CD14-positive monocyte (primary cell): ENCODE data around the gene MED29. TPM values are rescaled to one million over a fixed set of nuclear protein-coding genes. Genes with fewer than 3 reads are reported as not detected.
A peak's percentile ranks its signal among the peaks of the same experiment; 100 is the strongest.

Experiments used
- DNase-seq, 3 donors: peaks; one replicate each; pipeline ENCODE4 v3.0.0-alpha.2; 2011 to 2022
- H2AFZ ChIP-seq: 2 replicates; pipeline ENCODE4 v1.6.0; 2012; ENCODE audit warnings: mild to moderate bottlenecking, low read depth, low read length, inconsistent platforms; ENCODE audit not compliant: insufficient read depth, poor library complexity, severe bottlenecking
- H3K27ac ChIP-seq, 2 donors: 1 replicate in 1 of 2; 2 replicates in 1 of 2; pipeline ENCODE4 v1.5.1; 2012 to 2013; ENCODE audit warnings: low read length in 2 of 2, control low read depth in 1 of 2, inconsistent platforms in 1 of 2, low read depth in 1 of 2, mild to moderate bottlenecking in 1 of 2
- H3K27me3 ChIP-seq, 2 donors: one replicate each; pipeline versions ENCODE4 v1.6.0 to v1.6.1; 2011 to 2013; ENCODE audit warnings: low read length in 2 of 2; ENCODE audit not compliant: control insufficient read depth in 2 of 2, insufficient read depth in 2 of 2
- H3K36me3 ChIP-seq, 2 donors: replicated peaks in 1 of 2; 1 replicate in 1 of 2; 2 replicates in 1 of 2; pipeline versions ENCODE4 v1.5.1 to v1.6.1; 2012 to 2013; ENCODE audit warnings: low read length in 2 of 2, control low read depth in 1 of 2, inconsistent platforms in 1 of 2, mild to moderate bottlenecking in 1 of 2; ENCODE audit not compliant: insufficient read depth in 2 of 2, control insufficient read depth in 1 of 2
- H3K4me1 ChIP-seq, 2 donors: 1 replicate in 1 of 2; 2 replicates in 1 of 2; pipeline versions ENCODE4 v1.5.1 to v1.6.1; 2012 to 2013; ENCODE audit warnings: low read length in 2 of 2, control low read depth in 1 of 2, inconsistent platforms in 1 of 2, mild to moderate bottlenecking in 1 of 2, moderate library complexity in 1 of 2; ENCODE audit not compliant: insufficient read depth in 2 of 2, control insufficient read depth in 1 of 2
- H3K4me2 ChIP-seq: replicated peaks from 2 replicates; pipeline ENCODE3; 2012; ENCODE audit warnings: low read length, moderate library complexity, mild to moderate bottlenecking; ENCODE audit not compliant: poor library complexity, severe bottlenecking; ENCODE audit errors: extremely low read depth
- H3K4me3 ChIP-seq, 3 experiments: fragments of 200-600 bp in 1 of 3; sonication (generic) in 1 of 3; replicated peaks in 1 of 3; 1 replicate in 2 of 3; 2 replicates in 1 of 3; pipeline ENCODE4 v1.5.1; 2011 to 2013; ENCODE audit warnings: low read length in 3 of 3, mild to moderate bottlenecking in 3 of 3, control low read depth in 2 of 3, low read depth in 2 of 3, inconsistent platforms in 1 of 3, moderate library complexity in 1 of 3
- H3K79me2 ChIP-seq: 2 replicates; pipeline ENCODE4 v1.6.0; 2012; ENCODE audit warnings: mild to moderate bottlenecking, control low read depth, inconsistent platforms, low read length, moderate library complexity; ENCODE audit not compliant: insufficient read depth
- H3K9ac ChIP-seq: 2 replicates; pipeline ENCODE4 v1.6.0; 2017; ENCODE audit warnings: low read length, mild to moderate bottlenecking; ENCODE audit not compliant: insufficient read depth, poor library complexity, severe bottlenecking
- H3K9me3 ChIP-seq, 2 donors: replicated peaks in 1 of 2; 1 replicate in 1 of 2; 2 replicates in 1 of 2; pipeline versions ENCODE4 v1.5.1 to v1.6.1; 2012 to 2013; ENCODE audit warnings: low read length in 2 of 2, control low read depth in 1 of 2; ENCODE audit not compliant: control insufficient read depth in 1 of 2, insufficient read depth in 1 of 2
- H4K20me1 ChIP-seq: 2 replicates; pipeline ENCODE4 v1.6.0; 2012; ENCODE audit warnings: mild to moderate bottlenecking, low read length, control low read depth, moderate library complexity; ENCODE audit not compliant: insufficient read depth
- H3K27ac Mint-ChIP-seq, 7 donors: one replicate each; pipeline ENCODE4 v1.8.0; 2020; ENCODE audit warnings: mild to moderate bottlenecking in 7 of 7, mixed read lengths in 7 of 7, moderate library complexity in 6 of 7, inconsistent platforms in 2 of 7
- H3K27me3 Mint-ChIP-seq, 3 donors: one replicate each; pipeline ENCODE4 v1.8.0; 2021 to 2022; ENCODE audit warnings: low read depth in 3 of 3, mild to moderate bottlenecking in 3 of 3, mixed read lengths in 3 of 3, moderate library complexity in 3 of 3, inconsistent platforms in 1 of 3
- H3K36me3 Mint-ChIP-seq, 2 donors: one replicate each; pipeline ENCODE4 v1.8.0; 2020; ENCODE audit warnings: mixed read lengths in 2 of 2, inconsistent platforms in 1 of 2, mild to moderate bottlenecking in 1 of 2
- H3K4me1 Mint-ChIP-seq: one replicate; pipeline ENCODE4 v1.8.0; 2020; ENCODE audit warnings: mild to moderate bottlenecking, mixed read lengths
- H3K4me3 Mint-ChIP-seq, 2 donors: one replicate each; pipeline ENCODE4 v1.8.0; 2020; ENCODE audit warnings: mild to moderate bottlenecking in 2 of 2, mixed read lengths in 2 of 2, moderate library complexity in 1 of 2
- H3K9me3 Mint-ChIP-seq, 7 donors: one replicate each; pipeline ENCODE4 v1.8.0; 2020 to 2022; ENCODE audit warnings: mixed read lengths in 7 of 7, mild to moderate bottlenecking in 6 of 7, moderate library complexity in 6 of 7, inconsistent platforms in 2 of 7
- WGBS: methylation state at CpG from one replicate; pipeline ENCODE4 v1.1.5; 2013; ENCODE audit warnings: missing lambda C conversion rate; ENCODE audit not compliant: insufficient coverage; 5-methylcytosine and 5-hydroxymethylcytosine counted together
- intact Hi-C, 2 donors: fragments of 100-400 bp; cut with micrococcal nuclease; formaldehyde crosslinking; loops; one replicate each; pipeline versions ENCODE4 v1.15.0 to v1.15.1; 2023
- polyA plus RNA-seq, 3 donors: library from polyadenylated mRNA; depleted of rRNA in 1 of 3; unstranded in 2 of 3; stranded (reverse) in 1 of 3; fragments of 300-500 nt in 2 of 3; fragments of >200 nt in 1 of 3; fragmentation: Illumina TruSeq in 2 of 3; gene quantifications; 1 replicate in 2 of 3; 2 replicates in 1 of 3; pipeline ENCODE4 v1.2.3, GENCODE V29; 2012 to 2021
- TF ChIP-seq, protein P1 (sequence below): fragments of 200-600 bp; IDR thresholded peaks from one replicate; pipeline ENCODE4 v1.8.0; 2022; ENCODE audit warnings: antibody characterized with exemption, mild to moderate bottlenecking

The MED29 gene
- polyA plus RNA-seq, 3 donors: 35.8 to 38.2 (median 37.0) TPM

DNA sequence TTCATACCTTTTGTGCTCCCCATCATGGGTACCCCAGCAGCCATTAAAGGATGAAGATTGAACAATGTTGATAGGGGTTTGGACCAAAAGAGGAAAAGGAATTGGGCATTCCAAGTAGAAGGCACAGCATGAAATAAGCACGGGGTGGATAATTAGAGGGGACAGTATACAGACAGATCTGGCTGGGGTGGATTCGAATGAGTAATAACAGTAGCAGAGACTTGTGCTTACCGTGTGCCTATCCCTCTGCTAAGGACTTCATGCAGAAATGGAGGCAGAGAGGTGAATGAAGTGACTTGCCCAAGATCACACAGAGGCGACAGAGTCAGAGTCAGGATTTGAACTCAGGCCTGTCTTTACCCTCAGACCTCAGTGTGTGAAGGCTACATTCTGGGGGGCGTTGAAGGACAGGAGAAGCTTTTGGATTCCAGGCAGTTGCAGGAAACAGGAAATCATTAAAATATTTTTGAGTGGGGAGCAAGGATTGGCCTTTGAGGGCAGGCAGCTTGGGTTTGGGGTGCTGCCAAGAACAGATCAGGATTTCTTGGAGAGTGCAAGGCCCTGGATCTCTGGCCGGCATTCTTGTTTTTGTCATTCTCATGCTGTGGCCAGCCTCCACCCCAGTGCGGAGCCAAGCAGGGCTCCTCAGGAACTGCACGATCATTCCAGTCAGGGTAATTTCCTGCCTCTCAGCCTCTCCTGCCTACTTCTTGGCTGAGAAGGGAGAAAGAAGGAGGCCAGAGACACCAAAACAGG is 19.0 kb upstream of the MED29 start:
- Histone ChIP-seq H3K27ac (no peak overlapping the region), H3K9me3 (no peaks in the 10 kb centered on the region), H4K20me1 (no peaks in the 10 kb centered on the region), H3K9ac (no peak overlapping the region), H3K4me3 (no peak overlapping the region), H2AFZ (no peak overlapping the region), H3K27me3 (no peaks in the 10 kb centered on the region), H3K36me3 (peaks cover 85 to 99% of the 10 kb centered on the region in 2 donors), H3K79me2 (no peaks in the 10 kb centered on the region), H3K4me2 (no peak overlapping the region), H3K4me1 (no peaks in the 10 kb centered on the region)
- whole genome bisulfite sequencing: 77% methylated on average over 6 of the region's 8 CpGs
- Mint-ChIP-seq H3K4me1 (no peaks in the 10 kb centered on the region), H3K27me3 (peaks cover 0 to 2% (median 0%) of the 10 kb centered on the region in 3 donors), H3K27ac (peak overlapping the region in 2 of 7 donors; percentile 37 to 68), H3K9me3 (no peaks in the 10 kb centered on the region), H3K4me3 (no peak overlapping the region), H3K36me3 (peaks cover 78 to 87% of the 10 kb centered on the region in 2 donors)
- DNase-seq: no peak
- TF ChIP-seq, protein P1, sequence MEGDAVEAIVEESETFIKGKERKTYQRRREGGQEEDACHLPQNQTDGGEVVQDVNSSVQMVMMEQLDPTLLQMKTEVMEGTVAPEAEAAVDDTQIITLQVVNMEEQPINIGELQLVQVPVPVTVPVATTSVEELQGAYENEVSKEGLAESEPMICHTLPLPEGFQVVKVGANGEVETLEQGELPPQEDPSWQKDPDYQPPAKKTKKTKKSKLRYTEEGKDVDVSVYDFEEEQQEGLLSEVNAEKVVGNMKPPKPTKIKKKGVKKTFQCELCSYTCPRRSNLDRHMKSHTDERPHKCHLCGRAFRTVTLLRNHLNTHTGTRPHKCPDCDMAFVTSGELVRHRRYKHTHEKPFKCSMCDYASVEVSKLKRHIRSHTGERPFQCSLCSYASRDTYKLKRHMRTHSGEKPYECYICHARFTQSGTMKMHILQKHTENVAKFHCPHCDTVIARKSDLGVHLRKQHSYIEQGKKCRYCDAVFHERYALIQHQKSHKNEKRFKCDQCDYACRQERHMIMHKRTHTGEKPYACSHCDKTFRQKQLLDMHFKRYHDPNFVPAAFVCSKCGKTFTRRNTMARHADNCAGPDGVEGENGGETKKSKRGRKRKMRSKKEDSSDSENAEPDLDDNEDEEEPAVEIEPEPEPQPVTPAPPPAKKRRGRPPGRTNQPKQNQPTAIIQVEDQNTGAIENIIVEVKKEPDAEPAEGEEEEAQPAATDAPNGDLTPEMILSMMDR: no peak
- intact Hi-C loops: no loop called here

DNA sequence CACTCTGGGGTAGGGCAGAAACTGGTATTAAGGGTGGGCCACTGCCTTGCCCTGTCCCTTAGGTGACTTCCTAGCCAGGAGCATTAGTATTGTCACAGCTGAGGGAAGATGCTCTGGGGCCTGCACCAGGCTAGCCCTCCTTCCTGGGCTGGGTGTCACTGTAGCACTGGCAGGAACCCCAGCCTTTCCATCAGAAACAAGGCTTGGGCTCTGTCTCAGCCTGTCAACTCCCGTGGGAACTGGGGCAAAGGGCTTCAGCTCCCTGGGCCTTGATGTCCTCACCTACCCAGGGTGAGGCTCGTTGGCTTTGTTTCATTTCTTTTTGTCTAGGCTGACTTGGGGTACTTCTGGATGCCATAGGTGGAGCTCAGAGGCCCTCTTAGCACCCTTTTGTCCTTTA is 18.2 kb upstream of the MED29 start:
- H3K27me3 ChIP-seq: no peaks in the 10 kb centered on the region
- H3K9me3 Mint-ChIP-seq: no peaks in the 10 kb centered on the region
- no peak overlapping the region for H3K27ac ChIP-seq
- no peaks in the 10 kb centered on the region for H3K4me1 ChIP-seq
- intact Hi-C loops: no loop called here
- H3K36me3 ChIP-seq: peaks cover 91 to 100% of the 10 kb centered on the region in 2 donors
- peaks cover 0 to 2% (median 0%) of the 10 kb centered on the region in 3 donors for H3K27me3 Mint-ChIP-seq
- DNase-seq: no peak
- no peak overlapping the region for H3K4me3 Mint-ChIP-seq
- H3K4me1 Mint-ChIP-seq: no peaks in the 10 kb centered on the region
- H3K9ac ChIP-seq: no peak overlapping the region
- H2AFZ ChIP-seq: no peak overlapping the region
- no peaks in the 10 kb centered on the region for H3K9me3 ChIP-seq
- H3K4me3 ChIP-seq: no peak overlapping the region
- H3K27ac Mint-ChIP-seq: peak overlapping the region in 1 of 7 donors; percentile 76
- no peaks in the 10 kb centered on the region for H3K79me2 ChIP-seq
- H3K36me3 Mint-ChIP-seq: peaks cover 83 to 91% of the 10 kb centered on the region in 2 donors
- TF ChIP-seq, protein P1: no peak
- no peak overlapping the region for H3K4me2 ChIP-seq
- no peaks in the 10 kb centered on the region for H4K20me1 ChIP-seq
- 100% methylated on average over 2 of the region's 2 CpGs for WGBS
